GM18526 (cell line): ENCODE results near the gene DDRGK1.

Experiments
- POLR2A ChIP-seq: IDR thresholded peaks from 3 replicates; pipeline ENCODE4 v1.6.1; 2011; ENCODE audit not compliant: insufficient read length; ENCODE audit errors: extremely low read depth

DDRGK1 gene

DNA sequence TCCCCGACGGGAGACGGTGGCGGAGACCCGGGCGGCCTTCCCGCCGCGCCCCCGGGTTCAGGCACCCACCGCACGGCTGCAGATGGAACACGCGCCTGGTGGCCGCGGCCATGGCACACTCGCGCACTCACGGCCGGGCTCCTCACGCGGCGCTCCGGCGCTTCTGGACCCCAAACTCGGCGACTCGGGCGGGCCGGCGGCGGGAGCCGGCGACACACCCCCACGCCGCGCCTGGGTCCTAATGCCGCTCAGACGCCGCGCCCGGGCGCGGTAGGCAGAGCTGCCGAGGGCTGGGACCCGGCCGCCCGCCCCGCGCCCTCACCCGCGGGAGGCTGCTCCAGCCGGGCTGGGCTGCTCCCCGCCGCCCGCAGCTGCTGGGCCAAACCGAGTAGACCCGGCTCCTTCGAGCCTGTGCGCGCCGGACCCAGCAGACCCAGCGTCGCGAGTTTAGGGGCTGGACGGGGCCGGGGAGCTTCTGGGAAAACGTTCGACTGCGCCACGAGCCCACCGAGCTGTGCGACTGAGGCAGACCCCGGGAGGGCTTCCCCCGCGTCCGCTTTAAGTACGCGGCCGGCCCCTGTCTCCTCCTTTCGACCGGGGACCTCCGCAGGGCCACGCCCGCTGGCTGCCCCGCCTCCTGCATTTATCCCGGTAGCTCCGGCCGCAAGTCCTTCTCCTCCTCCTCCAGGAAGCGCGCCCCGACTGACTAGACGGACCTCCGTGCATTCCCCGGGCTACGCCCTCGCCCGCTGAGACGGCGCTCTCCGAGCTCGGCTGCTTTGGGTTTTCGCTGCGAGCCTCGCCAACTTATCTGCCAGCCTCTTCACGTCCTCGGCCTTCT, 34.8 kb upstream of the DDRGK1 start, which contains the start of gene SLC4A11:
Gene SLC4A11 (minus strand): TSS at position 165 of the 841 bp plus-strand sequence. CDS start 53 bp downstream, at position 112.
- no peak for TF ChIP-seq POLR2A

DNA sequence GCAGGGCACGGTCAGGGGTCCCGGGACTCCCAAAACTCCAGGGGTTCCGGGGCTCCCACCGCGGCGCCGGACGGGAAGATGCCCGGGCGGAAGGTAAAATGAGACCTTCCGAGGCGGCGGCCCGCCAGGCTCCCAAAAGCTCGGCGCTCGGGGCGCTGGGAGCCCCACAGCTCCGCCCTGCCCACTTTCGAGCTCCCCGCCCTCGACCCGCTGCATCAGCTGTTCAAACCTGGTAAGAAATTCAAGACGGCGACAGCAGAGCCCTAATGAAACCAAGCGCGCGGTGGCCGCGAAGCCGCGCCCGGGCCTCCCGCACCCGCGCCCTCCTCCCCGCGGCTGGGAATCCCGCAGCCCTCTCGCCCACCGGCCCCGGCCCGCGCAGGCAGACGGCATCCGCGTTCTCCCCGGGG, 34.1 kb upstream of the DDRGK1 start:
- no peak for TF ChIP-seq POLR2A

DNA sequence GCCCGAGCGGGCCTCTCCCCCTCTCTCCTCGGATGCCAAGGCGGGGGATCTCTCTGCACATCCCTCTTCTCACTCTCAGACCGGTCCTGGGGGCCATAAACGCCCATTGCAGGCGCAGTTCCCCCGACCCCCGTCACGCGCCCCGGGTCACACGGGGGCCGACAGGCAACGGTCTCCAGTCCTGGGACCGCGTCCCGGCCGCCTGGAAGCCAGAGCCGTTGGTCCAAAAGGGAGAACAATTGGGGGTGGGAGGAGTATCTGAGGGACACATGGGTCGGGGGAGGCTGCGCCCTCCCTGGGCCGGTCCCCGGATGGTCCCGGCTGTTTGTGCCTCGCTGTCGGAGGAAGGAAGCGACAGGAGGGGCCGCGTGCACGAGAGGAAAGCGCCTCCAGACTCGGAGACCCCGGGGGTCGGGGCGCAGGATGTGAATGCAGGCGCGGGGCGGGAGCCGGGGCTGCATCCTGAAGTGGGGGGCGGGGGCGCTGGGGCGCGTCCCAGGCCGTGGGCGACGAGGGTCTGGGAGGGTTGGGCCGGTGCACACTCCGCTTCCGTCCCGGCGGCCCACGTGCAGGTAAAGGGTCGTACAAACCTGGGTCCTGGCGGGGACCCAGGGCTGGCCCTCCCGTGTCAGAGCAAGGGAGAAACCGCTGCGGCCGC, 33.6 kb upstream of the DDRGK1 start:
- TF ChIP-seq POLR2A: no peak

DNA sequence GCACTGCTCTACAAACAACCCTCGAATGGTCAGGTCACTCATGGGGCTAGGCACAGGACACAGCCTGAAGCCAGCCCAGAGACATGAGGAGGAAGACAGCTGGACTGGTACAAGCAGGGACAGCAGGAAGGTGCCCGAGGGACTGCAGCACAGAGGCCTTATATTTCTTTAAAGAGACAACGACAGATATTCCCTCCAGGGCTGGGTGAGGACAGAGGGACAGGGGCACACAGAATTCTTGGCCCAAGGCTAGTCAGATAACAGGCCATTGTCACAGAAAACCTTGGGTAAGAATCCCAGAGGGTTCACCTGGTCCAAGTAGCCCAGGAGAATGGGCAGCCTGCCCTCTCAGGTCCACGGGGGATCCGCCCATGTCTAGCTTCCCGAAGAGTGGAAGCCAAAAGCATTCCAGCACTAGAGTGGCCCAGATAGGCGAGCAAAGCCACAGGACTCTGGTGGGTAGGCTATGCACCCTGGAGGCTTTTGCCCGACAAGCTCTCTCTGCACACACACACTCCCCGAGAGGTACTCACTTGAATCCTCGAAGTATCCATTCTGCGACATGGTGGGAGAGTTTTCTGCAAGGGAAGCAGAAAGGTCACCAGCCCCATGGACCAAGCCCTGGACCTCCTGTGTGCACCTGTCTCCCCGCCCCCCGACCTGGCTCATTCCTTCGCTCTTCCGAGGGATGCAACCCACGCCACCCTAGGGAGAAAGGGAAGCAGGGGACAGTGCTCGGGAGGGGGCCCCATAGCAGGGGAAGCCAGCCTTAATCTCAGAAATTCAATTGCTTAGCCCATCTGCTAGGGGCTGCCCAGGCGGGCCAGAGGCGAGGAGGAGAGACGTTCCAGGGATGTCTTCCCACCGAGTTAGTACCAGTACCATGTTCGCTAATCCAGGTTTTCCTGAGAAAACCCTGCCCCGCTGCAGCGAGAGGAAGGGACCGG, 32.8 kb upstream of the DDRGK1 start:
- TF ChIP-seq POLR2A: no peak

DNA sequence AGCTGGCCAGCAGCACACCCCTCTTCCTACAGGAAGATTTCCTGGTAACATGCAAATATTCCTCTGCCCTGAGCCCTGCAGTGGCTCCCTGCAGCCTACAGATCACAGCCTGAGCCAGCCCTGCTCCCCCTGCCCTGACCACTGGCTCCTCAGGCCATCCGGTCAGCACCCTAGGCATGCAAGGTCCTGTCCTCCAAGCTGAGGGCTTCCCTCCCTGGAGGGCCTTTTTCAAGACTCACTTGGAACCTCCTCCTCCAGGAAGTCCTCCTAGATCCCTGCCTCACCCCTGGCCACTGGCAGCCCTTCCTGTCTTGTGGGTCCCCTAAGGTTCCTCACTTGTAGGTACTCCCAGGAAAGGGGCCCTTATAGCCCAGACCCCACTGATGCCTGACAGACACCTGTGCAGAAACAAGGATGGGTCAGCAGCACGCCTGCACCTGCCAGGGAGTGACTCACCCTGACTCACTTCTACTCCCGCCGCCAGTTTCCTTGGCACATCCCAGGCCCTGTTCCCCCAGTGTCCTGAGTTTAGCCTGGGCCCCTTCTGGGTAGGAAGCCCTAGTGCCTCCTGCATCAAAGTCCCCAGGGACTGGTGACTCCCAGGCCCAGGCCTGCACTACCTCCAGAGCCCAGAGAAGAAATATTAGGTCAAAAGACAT, 31.3 kb upstream of the DDRGK1 start:
- TF ChIP-seq POLR2A: no peak

DNA sequence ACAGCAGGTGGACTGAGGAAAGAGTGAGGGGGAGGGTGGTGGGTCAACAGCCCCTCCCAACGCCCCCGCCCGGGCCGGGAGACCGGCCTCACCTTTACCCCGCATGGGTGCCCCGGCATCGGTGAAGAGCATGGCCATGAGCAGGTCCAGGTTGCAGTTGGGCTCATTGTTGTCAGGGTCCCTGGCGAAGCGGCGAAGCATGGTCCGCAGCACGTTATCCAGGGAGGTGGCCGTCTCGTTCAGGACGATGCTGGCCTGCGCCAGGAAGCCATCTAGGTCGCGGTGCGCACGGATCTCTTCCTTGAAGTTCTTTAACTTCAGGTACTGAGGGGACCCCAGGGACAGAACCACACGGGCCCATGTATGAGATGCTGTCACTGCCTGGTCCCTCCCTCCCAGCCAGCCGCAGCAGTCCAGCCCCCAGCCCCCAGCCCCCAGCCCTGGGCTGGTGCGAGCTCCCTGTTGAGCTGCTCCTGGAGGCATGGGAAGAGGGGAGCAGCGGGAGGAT, 29.6 kb upstream of the DDRGK1 start:
- no peak for TF ChIP-seq POLR2A

DNA sequence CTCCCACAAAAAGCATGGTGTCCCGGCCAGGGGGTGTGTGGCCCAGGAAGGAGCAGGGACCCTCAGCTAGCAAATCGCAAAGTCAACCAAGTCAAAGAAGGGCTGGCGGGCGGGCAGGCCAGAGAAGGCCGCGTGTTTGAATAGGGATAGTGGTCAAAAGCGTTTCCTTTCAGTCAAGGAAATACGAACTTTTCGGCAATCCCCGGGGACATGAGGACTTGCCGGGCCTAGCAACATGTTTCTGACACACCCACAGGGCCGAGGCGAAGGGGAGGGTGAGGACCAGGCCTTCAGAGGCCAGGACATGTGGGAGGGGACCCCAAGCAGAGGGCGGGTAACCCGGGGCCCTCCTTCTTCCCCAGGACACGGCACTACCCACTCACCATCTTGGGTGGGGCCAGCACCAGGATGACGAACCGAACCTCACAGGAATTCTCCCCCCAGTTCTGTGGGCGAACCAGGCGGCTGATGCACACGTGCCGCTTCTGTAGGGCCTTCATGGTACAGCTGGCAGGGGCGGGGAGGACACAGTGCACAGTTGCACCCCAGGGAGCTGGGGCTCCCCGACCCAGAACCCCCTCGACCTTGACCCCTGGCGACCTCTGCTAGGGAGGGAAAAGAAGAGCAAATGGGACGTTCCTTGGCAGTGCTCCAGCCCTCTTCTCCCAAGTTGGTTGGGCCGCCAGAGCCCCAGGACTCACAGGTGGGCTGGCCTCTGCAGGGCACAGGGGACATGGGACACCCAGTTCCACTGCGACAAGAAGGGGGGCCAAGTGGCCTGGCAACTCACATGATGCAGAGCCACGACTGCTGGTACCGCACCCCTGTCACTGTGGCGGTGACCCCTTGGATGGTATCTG, 28.9 kb upstream of the DDRGK1 start:
- TF ChIP-seq POLR2A: no peak

DNA sequence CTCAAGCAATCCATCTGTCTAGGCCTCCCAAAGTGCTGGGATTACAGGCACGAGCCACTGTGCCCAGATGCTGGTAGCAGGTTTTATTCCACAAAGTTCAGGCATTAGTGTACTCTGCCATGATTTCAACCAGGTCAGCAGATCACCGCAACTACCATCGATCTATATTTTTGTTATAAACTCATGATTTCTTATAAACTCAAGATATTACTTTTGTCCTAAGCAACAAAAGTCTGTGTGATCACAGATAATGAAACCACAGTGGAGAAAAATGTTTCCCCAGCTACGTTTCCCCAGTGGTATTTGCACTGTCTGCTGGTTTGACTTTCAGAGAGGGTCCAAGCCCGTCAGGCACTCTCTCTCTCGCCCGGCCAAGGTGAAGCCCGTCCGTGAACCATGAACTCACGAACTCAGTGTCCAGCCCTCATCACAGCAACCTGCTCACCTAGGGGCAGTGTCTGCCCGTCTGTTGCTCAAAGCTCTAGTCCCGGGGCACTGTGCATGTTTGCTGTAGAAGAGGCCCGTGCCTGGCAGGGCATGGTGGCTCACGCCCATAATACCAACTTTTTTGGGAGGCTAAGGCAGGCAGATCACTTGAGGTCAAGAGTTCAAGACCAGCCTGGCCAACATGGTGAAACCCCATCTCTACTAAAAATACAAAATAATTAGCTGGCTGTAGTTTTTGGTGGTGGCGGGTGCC, 27.6 kb upstream of the DDRGK1 start:
- no peak for TF ChIP-seq POLR2A

DNA sequence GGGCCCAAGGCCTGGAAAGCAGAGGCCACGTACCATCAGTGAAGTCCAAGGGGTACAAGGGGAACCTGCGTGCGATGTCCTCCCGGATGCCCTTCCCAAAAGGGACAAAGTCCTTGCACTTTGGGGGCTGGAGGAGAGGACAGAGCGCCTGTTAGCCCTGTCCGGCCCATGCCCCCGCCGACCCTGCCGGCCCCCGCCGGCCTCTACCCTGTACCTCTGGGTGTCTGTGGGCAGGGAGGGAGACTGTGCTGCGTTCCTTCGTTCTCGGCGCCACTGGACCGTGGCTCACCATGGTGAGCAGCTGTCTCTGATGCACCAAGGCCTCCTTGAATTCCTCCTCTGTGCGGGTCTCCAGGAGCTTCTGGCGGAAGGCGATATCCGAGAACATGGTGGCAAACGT, 26.6 kb upstream of the DDRGK1 start:
- TF ChIP-seq POLR2A: no peak

DNA sequence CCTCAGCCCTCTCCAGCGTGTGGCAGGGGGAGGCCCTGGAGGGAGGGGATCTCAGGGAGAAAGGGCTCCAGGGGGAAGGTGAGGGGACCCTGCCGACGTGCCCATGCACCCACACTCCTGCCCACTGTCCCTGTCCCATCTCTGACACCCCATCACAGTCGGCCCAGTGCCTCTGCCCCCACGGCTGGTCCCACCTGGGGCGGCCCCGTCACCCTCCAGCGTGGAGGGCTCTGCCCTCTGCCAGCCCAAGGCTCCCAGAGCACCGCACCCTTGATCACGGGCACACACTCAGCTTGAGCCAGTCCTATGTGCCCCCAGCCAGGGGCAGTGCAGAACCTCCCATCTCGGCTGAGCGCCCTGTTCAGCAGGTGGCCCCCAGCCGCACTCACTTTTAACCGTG, 25.3 kb upstream of the DDRGK1 start:
- no peak for TF ChIP-seq POLR2A

DNA sequence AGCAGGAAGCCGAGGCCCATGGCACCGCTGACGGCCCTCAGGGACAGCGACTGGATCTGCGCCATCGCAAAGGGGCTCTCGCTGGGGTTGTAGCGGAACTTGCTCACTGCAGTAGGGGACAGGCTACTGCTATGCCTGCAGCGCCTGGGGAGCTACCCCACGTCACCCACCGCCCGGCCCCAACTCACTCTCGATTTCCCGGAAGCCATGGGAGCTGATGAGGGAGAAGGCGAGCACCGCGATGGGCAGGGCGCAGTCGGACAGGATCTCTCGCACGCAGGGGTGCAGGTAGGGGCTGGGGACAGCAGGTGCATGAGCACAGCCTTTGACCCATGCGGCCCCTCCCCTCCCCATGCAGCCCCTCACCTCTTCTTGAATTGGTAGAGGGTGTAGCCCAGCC, 24.7 kb upstream of the DDRGK1 start:
- no peak for TF ChIP-seq POLR2A

DNA sequence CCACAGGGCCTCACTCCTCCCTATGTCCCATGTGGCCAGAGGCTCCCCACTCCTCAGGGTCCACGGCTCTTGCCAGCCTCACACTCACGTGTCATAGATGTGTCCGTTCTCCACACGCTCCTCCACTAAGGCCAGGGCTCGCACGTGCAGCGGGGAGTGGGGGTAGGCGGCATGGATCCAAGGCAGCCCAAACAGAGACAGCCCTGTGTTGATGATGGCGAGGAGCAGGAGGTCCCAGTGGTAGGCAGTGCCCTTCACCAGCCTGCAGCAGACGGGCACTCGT, 24.2 kb upstream of the DDRGK1 start:
- no peak for TF ChIP-seq POLR2A

DNA sequence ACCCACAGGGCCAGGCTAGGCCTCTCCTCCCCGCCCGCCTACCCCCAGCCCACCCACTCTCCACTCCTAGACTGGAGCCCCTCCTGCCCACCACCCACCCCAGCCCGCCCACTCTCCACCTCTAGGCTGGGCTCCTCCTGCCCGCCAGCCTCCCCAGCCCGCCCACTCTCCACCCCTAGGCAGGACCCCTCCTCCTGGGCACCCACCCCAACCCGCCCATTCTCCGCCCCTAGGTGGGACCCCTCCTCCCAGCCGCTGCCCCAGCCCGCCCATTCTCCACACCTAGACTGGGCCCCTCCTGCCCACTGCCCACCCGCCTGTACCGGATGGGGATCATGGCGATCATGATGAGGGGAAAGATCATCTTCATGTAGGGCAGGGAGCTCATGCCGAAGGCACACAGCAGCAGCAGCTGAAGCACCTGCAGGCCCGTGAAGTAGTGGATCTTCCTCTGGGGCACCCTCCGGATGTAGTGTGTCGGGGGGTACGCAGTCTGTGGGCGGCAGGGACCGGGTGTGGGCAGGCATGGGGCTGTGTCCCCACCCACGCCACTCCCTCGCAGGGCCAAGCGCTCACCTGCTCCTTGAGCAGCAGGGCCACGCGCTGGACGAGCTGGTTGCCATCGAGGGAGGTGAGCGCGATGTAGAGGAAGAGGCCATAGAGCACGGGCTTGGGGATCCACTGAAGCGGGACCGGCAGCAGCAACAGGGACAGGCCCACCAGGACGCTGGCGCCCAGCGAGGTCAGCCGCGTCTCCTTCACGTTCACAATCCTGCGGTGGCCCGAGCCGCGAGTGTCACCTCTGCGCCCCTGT, 23.7 kb upstream of the DDRGK1 start:
- no peak for TF ChIP-seq POLR2A
